CD8-positive, alpha-beta memory T cell (primary cell): ENCODE data around the gene RNF186. TPM values are rescaled to one million over a fixed set of nuclear protein-coding genes. Genes with fewer than 3 reads are reported as not detected.

ENCODE experiments used
- CTCF ChIA-PET: fragments of 350-600 bp; sonication (Branson Sonifier 250); formaldehyde crosslinking; loops from one replicate; lab custom pipeline; 2021; ENCODE audit warnings: antibody characterized with exemption; lab: Charles Lee
- POLR2A ChIA-PET: fragments of 350-600 bp; sonication (Branson Sonifier 250); formaldehyde crosslinking; loops from one replicate; lab custom pipeline; 2021; ENCODE audit warnings: antibody characterized with exemption; lab: Charles Lee
- DNase-seq, 5 donors: peaks; one replicate each; pipeline versions ENCODE4 v3.0.0 to v3.0.0-alpha.2; 2020 to 2022; ENCODE audit warnings: mixed read lengths in 1 of 5
- H3K27ac ChIP-seq: one replicate; pipeline ENCODE4 v1.7.0; 2013; ENCODE audit warnings: low read depth, mild to moderate bottlenecking, low read length, moderate library complexity
- H3K27me3 ChIP-seq: 2 replicates; pipeline ENCODE4 v1.7.0; 2013; ENCODE audit warnings: low read length, mild to moderate bottlenecking; ENCODE audit not compliant: insufficient read depth, poor library complexity, severe bottlenecking
- H3K36me3 ChIP-seq: 2 replicates; pipeline ENCODE4 v1.7.0; 2013; ENCODE audit warnings: mild to moderate bottlenecking, low read length, moderate library complexity; ENCODE audit not compliant: insufficient read depth
- H3K4me1 ChIP-seq: 2 replicates; pipeline ENCODE4 v1.7.0; 2013; ENCODE audit warnings: mild to moderate bottlenecking, low read length, moderate library complexity; ENCODE audit not compliant: insufficient read depth
- H3K4me3 ChIP-seq: 2 replicates; pipeline ENCODE4 v1.7.0; 2013; ENCODE audit warnings: mild to moderate bottlenecking, low read length
- H3K9me3 ChIP-seq: 2 replicates; pipeline ENCODE4 v1.7.0; 2013; ENCODE audit warnings: mild to moderate bottlenecking, low read length
- H3K27ac Mint-ChIP-seq, 8 donors: one replicate each; pipeline ENCODE4 v1.8.0; 2020 to 2021; ENCODE audit warnings: mixed read lengths in 8 of 8, mild to moderate bottlenecking in 6 of 8, inconsistent platforms in 3 of 8, moderate library complexity in 3 of 8
- H3K27me3 Mint-ChIP-seq, 2 donors: one replicate each; pipeline ENCODE4 v1.8.0; 2020 to 2021; ENCODE audit warnings: mixed read lengths in 2 of 2, mild to moderate bottlenecking in 1 of 2, moderate library complexity in 1 of 2
- H3K36me3 Mint-ChIP-seq, 3 donors: one replicate each; pipeline ENCODE4 v1.8.0; 2020 to 2021; ENCODE audit warnings: mixed read lengths in 3 of 3, inconsistent platforms in 1 of 3, mild to moderate bottlenecking in 1 of 3
- H3K4me1 Mint-ChIP-seq, 3 donors: one replicate each; pipeline ENCODE4 v1.8.0; 2020 to 2021; ENCODE audit warnings: mixed read lengths in 3 of 3, inconsistent platforms in 1 of 3, mild to moderate bottlenecking in 1 of 3
- H3K4me3 Mint-ChIP-seq, 7 donors: one replicate each; pipeline ENCODE4 v1.8.0; 2020 to 2021; ENCODE audit warnings: mixed read lengths in 7 of 7, mild to moderate bottlenecking in 6 of 7, moderate library complexity in 4 of 7, inconsistent platforms in 2 of 7
- H3K9me3 Mint-ChIP-seq, 5 donors: one replicate each; pipeline ENCODE4 v1.8.0; 2020 to 2022; ENCODE audit warnings: mixed read lengths in 5 of 5, mild to moderate bottlenecking in 3 of 5, moderate library complexity in 2 of 5, inconsistent platforms in 1 of 5
- polyA plus RNA-seq: library from polyadenylated mRNA; unstranded; fragments of 300-500 nt; fragmentation: Illumina TruSeq; gene quantifications from one replicate; pipeline ENCODE4 v1.2.3, GENCODE V29; 2021
- total RNA-seq, 2 experiments: library from RNA; stranded (reverse); gene quantifications; one replicate each; pipeline ENCODE4 v1.2.3, GENCODE V29; 2021

RNF186 gene
- total and polyA plus RNA-seq, 3 experiments from 2014 or later = not detected

DNA sequence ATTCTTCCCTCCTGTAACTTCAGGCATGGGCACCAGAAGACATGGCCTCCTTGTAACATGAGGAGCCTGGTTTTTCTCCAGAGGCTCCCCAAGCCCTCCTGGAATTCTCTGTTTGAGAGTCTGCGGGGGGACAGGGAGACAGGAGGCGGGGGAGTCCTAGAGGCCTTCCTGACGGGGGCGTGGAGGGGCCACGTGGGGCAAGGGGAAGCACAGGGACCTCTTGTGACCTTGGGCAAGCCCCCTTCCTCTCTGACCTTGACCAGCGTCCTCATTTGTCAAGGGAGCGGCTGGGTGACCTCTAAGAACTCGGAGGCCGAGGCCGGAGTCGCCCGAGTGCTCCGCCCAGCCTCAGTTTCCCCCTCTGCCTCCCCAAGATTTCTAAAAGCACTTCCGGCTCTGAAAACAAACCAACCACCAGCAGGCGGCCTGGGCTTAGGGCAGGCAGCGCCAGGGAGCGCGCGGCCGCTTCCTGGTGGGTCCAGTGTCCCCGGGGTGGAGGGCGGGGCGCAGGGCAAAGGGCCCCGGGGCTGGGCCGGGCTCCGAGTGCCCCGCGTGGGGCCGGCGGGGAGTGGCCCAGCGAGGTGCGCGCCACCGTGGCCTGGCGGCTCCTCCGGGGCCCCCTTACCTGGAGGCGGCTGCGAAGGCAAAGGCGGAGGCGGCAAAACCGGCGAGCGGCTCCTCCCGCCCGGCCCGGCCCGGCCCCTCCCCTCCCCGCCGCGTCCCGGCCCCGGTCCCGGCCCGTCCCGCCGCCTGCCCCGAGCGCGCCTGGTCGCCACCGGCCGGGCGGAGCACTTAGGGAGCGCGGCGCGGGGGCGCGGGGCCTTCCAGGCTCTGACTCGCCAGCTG lies 15.6 kb downstream of the RNF186 start, which contains the start of gene TMCO4:
Gene TMCO4, minus strand, starts transcription at position 687 of the 846 bp plus-strand sequence. CDS start 19,158 bp downstream, outside the sequence.
- Mint-ChIP-seq H3K27me3 (peaks cover 0 to 2% of the 10 kb centered on the region in 2 donors), H3K36me3 (peaks cover 0 to 15% (median 4%) of the 10 kb centered on the region in 3 donors), H3K4me3 (peak within 1 kb of the TSS; percentile 86 to 97 (median 90)), H3K27ac (peak within 1 kb of the TSS; percentile 85 to 98 (median 94)), H3K9me3 (no peaks in the 10 kb centered on the region), H3K4me1 (peaks cover 22 to 41% (median 37%) of the 10 kb centered on the region in 3 donors)
- ChIA-PET CTCF (interaction anchor here (1.4 kb wide), 1 partner anchor 11 kb away, joined by 3 read pairs; no protein-coding TSS in a partner anchor), POLR2A (no interaction called here)
- Histone ChIP-seq H3K9me3 (no peaks in the 10 kb centered on the region), H3K27me3 (no peaks in the 10 kb centered on the region), H3K4me1 (peaks cover 20% of the 10 kb centered on the region), H3K27ac (peak within 1 kb of the TSS; percentile 67), H3K36me3 (no peaks in the 10 kb centered on the region), H3K4me3 (peak within 1 kb of the TSS; percentile 91)
- peak; percentile 33 to 69 (median 46) for DNase-seq

DNA sequence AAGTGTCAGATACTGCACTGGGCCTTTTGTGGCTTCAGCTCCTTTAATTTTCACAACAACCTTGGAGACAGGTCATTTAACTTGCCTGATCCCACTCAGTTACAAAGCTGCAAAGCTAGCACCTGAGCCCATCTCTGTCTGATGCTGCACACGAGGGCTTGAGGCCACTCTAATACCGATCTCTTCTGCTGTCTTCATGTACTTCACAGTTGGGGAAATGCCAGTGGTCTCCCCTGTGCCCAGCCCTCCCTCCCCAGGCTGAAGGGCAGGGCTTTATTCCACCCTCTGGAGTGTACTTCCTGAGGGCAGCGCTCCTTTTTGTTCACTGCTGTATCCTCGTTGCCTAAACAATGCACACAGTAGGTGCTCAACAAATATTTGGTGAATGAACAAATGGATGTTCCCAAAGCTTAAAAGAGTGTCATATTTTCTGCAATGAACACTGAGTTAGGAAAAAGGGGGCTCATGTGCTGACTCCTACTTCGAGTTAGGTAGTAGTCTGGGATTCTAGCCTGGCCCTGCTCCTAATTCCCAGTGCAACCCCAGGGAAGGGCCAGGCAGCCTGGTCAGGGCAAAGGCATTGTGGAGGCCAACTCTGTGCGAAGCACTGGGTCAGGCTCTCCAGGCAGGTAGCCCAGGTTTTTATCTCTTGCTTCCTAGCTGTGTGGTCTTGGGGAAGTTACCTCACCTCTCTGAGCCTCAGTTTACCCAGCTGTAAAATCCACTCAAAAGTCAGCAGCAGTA lies 16.4 kb downstream of the RNF186 start:
- no peaks in the 10 kb centered on the region for H3K27me3 Mint-ChIP-seq
- H3K9me3 Mint-ChIP-seq = no peaks in the 10 kb centered on the region
- no peak for DNase-seq
- H3K36me3 ChIP-seq = no peaks in the 10 kb centered on the region
- H3K36me3 Mint-ChIP-seq = peaks cover 0 to 18% (median 5%) of the 10 kb centered on the region in 3 donors
- H3K4me1 ChIP-seq = peaks cover 20% of the 10 kb centered on the region
- H3K4me3 Mint-ChIP-seq = peak overlapping the region; percentile 78 to 92 (median 84)
- H3K27ac Mint-ChIP-seq = peak overlapping the region; percentile 43 to 96 (median 92)
- H3K9me3 ChIP-seq = no peaks in the 10 kb centered on the region
- CTCF ChIA-PET = no interaction called here
- POLR2A ChIA-PET = no interaction called here
- H3K4me3 ChIP-seq = peak overlapping the region; percentile 70
- peak overlapping the region; percentile 54 for H3K27ac ChIP-seq
- no peaks in the 10 kb centered on the region for H3K27me3 ChIP-seq
- H3K4me1 Mint-ChIP-seq = peaks cover 27 to 48% (median 45%) of the 10 kb centered on the region in 3 donors

DNA sequence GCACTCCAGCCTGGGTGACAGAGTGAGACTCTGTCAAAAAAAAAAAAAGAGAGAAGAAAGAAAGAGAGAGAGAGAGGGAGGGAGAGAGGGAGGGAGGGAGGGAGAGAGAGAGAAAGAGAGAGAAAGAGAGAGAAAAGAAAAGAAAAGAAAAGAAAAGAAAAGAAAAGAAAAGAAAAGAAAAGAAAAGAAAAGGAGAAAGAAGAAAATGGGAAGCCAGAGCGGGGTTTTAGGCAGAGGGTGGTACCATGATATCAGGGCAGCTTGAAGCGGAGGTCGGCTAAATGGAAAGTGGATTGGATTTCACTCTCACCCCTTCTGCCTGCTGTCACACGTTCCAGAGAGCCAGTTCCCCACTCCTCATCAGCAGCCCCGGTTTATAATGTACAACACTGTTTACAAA lies 17.3 kb downstream of the RNF186 start:
- H3K4me1 Mint-ChIP-seq = peaks cover 32 to 52% (median 52%) of the 10 kb centered on the region in 3 donors
- no peak overlapping the region for H3K4me3 ChIP-seq
- no peaks in the 10 kb centered on the region for H3K36me3 ChIP-seq
- H3K27me3 Mint-ChIP-seq = no peaks in the 10 kb centered on the region
- DNase-seq = no peak
- peak overlapping the region; percentile 25 to 92 (median 81) for H3K4me3 Mint-ChIP-seq
- no peak overlapping the region for H3K27ac ChIP-seq
- peak overlapping the region; percentile 43 to 96 (median 88) for H3K27ac Mint-ChIP-seq
- H3K27me3 ChIP-seq = no peaks in the 10 kb centered on the region
- no peaks in the 10 kb centered on the region for H3K9me3 ChIP-seq
- ChIA-PET POLR2A (no interaction called here), CTCF (no interaction called here)
- peaks cover 20% of the 10 kb centered on the region for H3K4me1 ChIP-seq
- peaks cover 0 to 23% (median 8%) of the 10 kb centered on the region in 3 donors for H3K36me3 Mint-ChIP-seq
- H3K9me3 Mint-ChIP-seq = no peaks in the 10 kb centered on the region

DNA sequence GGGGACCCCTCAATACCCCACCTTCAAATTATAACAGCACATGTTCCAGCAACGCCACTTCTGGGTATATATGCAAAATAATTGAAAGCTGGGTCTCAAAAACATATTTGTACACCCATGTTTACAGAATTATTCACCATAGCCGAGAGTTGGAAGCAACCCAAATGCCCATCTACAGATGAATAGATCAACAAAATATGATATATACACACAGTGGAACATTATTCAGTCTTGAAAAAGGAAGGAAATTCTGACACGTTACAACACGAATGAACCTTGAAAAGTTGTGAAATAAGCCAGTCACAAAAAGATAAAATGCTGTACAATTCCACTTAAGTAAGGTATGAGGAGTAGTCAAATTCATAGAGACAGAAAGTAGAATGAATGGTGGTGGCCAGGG lies 20.5 kb downstream of the RNF186 start:
- H3K27ac ChIP-seq = no peak overlapping the region
- H3K27me3 ChIP-seq = no peaks in the 10 kb centered on the region
- DNase-seq = no peak
- H3K27me3 Mint-ChIP-seq = no peaks in the 10 kb centered on the region
- H3K36me3 ChIP-seq = no peaks in the 10 kb centered on the region
- peaks cover 4 to 43% (median 18%) of the 10 kb centered on the region in 3 donors for H3K36me3 Mint-ChIP-seq
- ChIA-PET CTCF (no interaction called here), POLR2A (no interaction called here)
- H3K4me3 Mint-ChIP-seq = peak overlapping the region in 1 of 7 donors; percentile 55
- H3K4me1 Mint-ChIP-seq = peaks cover 39 to 55% (median 52%) of the 10 kb centered on the region in 3 donors
- H3K9me3 Mint-ChIP-seq = no peaks in the 10 kb centered on the region
- H3K9me3 ChIP-seq = no peaks in the 10 kb centered on the region
- peak overlapping the region in 1 of 8 donors; percentile 72 for H3K27ac Mint-ChIP-seq
- H3K4me3 ChIP-seq = no peak overlapping the region
- peaks cover 8% of the 10 kb centered on the region for H3K4me1 ChIP-seq

DNA sequence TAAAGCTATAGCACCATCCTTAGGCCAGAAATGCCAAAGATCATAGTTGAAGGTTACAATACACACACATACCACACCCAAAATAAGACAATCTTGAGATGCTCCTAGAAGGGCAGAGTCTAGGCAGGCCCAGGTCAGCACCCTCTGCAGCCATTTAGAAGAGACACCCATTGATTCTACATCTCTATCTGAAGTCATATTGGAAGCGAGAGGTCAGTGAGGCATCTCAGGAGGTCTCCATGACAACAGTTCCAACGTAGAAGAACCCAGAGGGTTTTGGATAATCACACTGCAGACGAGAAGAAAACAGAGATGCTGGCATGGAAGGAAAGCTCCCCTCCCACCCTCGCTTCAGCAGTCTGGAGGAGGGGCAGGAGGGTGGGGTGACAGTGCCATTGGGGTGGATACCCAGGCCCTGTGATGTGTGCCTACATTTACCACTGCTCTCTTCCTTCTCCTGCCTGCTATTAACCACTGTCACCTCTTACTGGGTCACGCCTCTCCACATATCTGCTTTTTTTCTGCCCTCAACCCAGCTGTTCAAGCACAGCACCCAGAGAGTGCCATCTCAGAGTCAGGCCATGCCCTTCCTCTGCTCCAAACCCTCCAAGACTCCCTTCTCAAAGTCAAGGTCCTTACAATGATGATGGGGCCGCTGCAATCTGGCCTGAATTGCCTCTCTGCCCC lies 21.6 kb downstream of the RNF186 start:
- H3K36me3 Mint-ChIP-seq = peaks cover 4 to 46% (median 18%) of the 10 kb centered on the region in 3 donors
- H3K4me3 Mint-ChIP-seq = peak overlapping the region in 2 of 7 donors; percentile 20 to 29
- CTCF ChIA-PET = no interaction called here

DNA sequence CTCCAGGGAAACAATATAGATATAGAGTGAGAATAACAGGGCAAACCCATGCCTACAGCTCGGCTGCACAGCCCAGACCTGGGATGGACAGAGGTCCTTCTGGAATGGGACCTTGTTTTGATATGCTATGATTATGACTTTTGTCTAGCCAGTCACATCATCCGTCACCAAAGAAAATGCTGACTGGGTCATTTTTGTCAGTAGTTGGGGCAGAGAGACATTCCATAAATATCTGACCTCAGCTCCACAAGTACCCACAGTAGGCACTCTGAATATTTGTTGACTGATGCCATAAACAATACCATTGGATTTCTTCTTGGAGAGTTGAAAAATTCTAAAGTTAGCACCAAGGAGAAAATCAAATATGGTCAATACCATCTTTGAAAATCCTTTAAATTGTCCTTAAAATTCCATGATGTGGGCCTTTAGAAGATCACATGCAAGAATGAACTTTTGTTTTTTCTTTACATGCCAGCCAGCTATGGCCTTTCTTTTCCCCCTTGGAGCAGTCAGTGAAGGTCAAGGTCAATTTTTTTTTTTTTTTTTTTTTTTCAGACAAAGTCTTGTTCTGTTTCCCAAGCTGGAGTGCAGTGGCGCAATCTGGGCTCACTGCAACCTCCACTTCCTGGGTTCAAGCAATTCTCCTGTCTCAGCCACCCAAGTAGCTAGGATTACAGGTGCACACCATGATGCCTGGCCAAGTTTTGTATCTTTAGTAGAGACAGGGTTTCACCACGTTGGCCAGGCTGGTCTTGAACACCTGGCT lies 22.7 kb downstream of the RNF186 start:
- CTCF ChIA-PET = no interaction called here
- no peak for DNase-seq
- H3K36me3 ChIP-seq = no peaks in the 10 kb centered on the region
- POLR2A ChIA-PET = interaction anchor here (0.6 to 0.7 kb wide), 2 partner anchors 22 to 747 kb away, joined by 3 to 7 read pairs; no protein-coding TSS in a partner anchor
- H3K9me3 Mint-ChIP-seq = no peaks in the 10 kb centered on the region
- H3K36me3 Mint-ChIP-seq = peaks cover 4 to 54% (median 18%) of the 10 kb centered on the region in 3 donors
- H3K4me3 Mint-ChIP-seq = no peak overlapping the region
- H3K27me3 Mint-ChIP-seq = no peaks in the 10 kb centered on the region
- no peaks in the 10 kb centered on the region for H3K9me3 ChIP-seq
- H3K4me3 ChIP-seq = no peak overlapping the region
- peak overlapping the region in 1 of 8 donors; percentile 75 for H3K27ac Mint-ChIP-seq
- H3K4me1 Mint-ChIP-seq = peaks cover 26 to 39% (median 36%) of the 10 kb centered on the region in 3 donors
- no peak overlapping the region for H3K27ac ChIP-seq
- no peaks in the 10 kb centered on the region for H3K27me3 ChIP-seq
- no peaks in the 10 kb centered on the region for H3K4me1 ChIP-seq

More for the DNA sequence above, 21.6 kb downstream of the RNF186 start:
- Mint-ChIP-seq H3K4me1 (peaks cover 31 to 46% (median 43%) of the 10 kb centered on the region in 3 donors), H3K27ac (peak overlapping the region in 5 of 8 donors; percentile 10 to 66 (median 54)), H3K27me3 (no peaks in the 10 kb centered on the region), H3K9me3 (no peaks in the 10 kb centered on the region)
- Histone ChIP-seq H3K9me3 (no peaks in the 10 kb centered on the region), H3K4me3 (no peak overlapping the region), H3K27ac (no peak overlapping the region), H3K27me3 (no peaks in the 10 kb centered on the region), H3K4me1 (no peaks in the 10 kb centered on the region), H3K36me3 (no peaks in the 10 kb centered on the region)
- POLR2A ChIA-PET = no interaction called here
- DNase-seq = no peak
